ENCODE results near the gene ZNF3.
"Not testable (repeated sequence)": the region's sequence is repeated elsewhere in the genome, so short reads cannot be mapped to it uniquely, and the experiment has no call there.

The ZNF3 gene

DNA sequence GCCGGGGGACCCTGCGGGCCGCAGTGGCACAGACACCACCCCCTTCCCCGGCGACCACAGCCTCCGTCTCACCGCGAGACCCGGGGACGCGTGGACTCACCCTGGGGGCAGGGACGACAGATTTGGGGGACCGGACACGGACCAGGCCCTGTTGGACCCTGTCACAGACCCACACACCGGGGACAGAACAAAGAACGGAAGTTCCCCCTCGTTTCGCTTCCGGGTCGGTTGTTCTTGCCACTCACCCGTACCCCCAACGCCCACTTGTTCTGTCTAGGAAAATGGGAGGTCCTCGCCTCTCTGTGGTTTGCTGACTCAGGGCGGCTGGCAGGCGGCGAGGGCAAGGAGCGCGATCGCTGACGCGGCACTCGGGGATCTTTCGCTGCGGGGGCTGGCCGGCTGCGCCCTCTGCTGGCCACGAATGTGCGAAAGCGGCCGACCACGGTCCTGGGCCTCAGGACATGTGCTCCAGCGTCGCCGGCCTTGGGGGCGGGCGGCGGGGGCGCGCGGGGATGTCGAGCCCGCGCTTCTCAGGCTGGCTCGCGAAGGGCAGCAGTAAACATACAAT lies at the start of gene ZNF3:
Gene ZNF3 (minus strand): TSS at position 189 of the 568 bp plus-strand sequence. CDS start 4,366 bp downstream, outside the sequence.
- H3K9me3 ChIP-seq (ENCODE audit: insufficient read depth, low read depth, low read length) = no peaks in the 10 kb centered on the region
- peaks cover 16% of the 10 kb centered on the region for H3K4me1 ChIP-seq (ENCODE audit: insufficient read depth, low read length, poor library complexity, severe bottlenecking)
- peak within 1 kb of the TSS; percentile 60 for H2AFZ ChIP-seq (ENCODE audit: low read length)
- no peaks in the 10 kb centered on the region for H3K27me3 ChIP-seq (ENCODE audit: insufficient read depth, low read length, poor library complexity, severe bottlenecking)
- H3K36me3 ChIP-seq (ENCODE audit: insufficient read depth, low read length) = peaks cover 15% of the 10 kb centered on the region; the same call in 1 of the 2 replicates
- no peaks in the 10 kb centered on the region for H3F3A ChIP-seq (ENCODE audit: low read depth)
- peak within 1 kb of the TSS; percentile 95 for H3K4me3 ChIP-seq (ENCODE audit: low read length, poor library complexity, severe bottlenecking)
- H3K4me2 ChIP-seq (ENCODE audit: low read depth, low read length, poor library complexity, severe bottlenecking) = peak within 1 kb of the TSS; percentile 82
- TF ChIP-seq, protein P1, sequence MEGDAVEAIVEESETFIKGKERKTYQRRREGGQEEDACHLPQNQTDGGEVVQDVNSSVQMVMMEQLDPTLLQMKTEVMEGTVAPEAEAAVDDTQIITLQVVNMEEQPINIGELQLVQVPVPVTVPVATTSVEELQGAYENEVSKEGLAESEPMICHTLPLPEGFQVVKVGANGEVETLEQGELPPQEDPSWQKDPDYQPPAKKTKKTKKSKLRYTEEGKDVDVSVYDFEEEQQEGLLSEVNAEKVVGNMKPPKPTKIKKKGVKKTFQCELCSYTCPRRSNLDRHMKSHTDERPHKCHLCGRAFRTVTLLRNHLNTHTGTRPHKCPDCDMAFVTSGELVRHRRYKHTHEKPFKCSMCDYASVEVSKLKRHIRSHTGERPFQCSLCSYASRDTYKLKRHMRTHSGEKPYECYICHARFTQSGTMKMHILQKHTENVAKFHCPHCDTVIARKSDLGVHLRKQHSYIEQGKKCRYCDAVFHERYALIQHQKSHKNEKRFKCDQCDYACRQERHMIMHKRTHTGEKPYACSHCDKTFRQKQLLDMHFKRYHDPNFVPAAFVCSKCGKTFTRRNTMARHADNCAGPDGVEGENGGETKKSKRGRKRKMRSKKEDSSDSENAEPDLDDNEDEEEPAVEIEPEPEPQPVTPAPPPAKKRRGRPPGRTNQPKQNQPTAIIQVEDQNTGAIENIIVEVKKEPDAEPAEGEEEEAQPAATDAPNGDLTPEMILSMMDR (conservative IDR thresholded peaks at IDR 0.05; ENCODE audit: low read length) = peak; percentile 77
- TF ChIP-seq EZH2phosphoT487 (IDR thresholded peaks at IDR 0.05; ENCODE audit: borderline replicate concordance) = no peak
- peaks cover 42% of the 10 kb centered on the region for H4K20me1 ChIP-seq (ENCODE audit: insufficient read depth, low read length, poor library complexity, severe bottlenecking)
- peak within 1 kb of the TSS; percentile 97 for H3K9ac ChIP-seq (ENCODE audit: low read depth, low read length, poor library complexity, severe bottlenecking)
- no peaks in the 10 kb centered on the region for H3K9me2 ChIP-seq (replicated peaks; ENCODE audit: low read depth, low read length)
- H3K79me2 ChIP-seq (ENCODE audit: insufficient read depth, low read length) = peaks cover 46% of the 10 kb centered on the region

- peaks cover 7% of the 10 kb centered on the region; the same call in 1 of the 2 replicates for H3K79me2 ChIP-seq (ENCODE audit: insufficient read depth, low read length)
- no peaks in the 10 kb centered on the region for H3K36me3 ChIP-seq (ENCODE audit: insufficient read depth, low read length)
- peak overlapping the region; percentile 35 for H3K9ac ChIP-seq (ENCODE audit: low read depth, low read length, poor library complexity, severe bottlenecking)
- H3K4me2 ChIP-seq (ENCODE audit: low read depth, low read length, poor library complexity, severe bottlenecking) = peak overlapping the region; percentile 81
- H3K9me3 ChIP-seq (ENCODE audit: insufficient read depth, low read depth, low read length) = no peaks in the 10 kb centered on the region
- H3F3A ChIP-seq (ENCODE audit: low read depth) = no peaks in the 10 kb centered on the region
- no peaks in the 10 kb centered on the region for H3K27me3 ChIP-seq (ENCODE audit: insufficient read depth, low read length, poor library complexity, severe bottlenecking)
- peaks cover 12% of the 10 kb centered on the region for H3K4me1 ChIP-seq (ENCODE audit: insufficient read depth, low read length, poor library complexity, severe bottlenecking)
- no peaks in the 10 kb centered on the region for H4K20me1 ChIP-seq (ENCODE audit: insufficient read depth, low read length, poor library complexity, severe bottlenecking)
- peak overlapping the region; percentile 89 for H2AFZ ChIP-seq (ENCODE audit: low read length)
- TF ChIP-seq, protein P1 (conservative IDR thresholded peaks at IDR 0.05; ENCODE audit: low read length) = peak; percentile 76
- TF ChIP-seq EZH2phosphoT487 (IDR thresholded peaks at IDR 0.05; ENCODE audit: borderline replicate concordance) = no peak
- H3K9me2 ChIP-seq (replicated peaks; ENCODE audit: low read depth, low read length) = no peaks in the 10 kb centered on the region
- peak overlapping the region; percentile 66 for H3K4me3 ChIP-seq (ENCODE audit: low read length, poor library complexity, severe bottlenecking)
Observed at GRCh38 chr7:100130608-100131453, 49.3 kb upstream of the ZNF3 start.

DNA sequence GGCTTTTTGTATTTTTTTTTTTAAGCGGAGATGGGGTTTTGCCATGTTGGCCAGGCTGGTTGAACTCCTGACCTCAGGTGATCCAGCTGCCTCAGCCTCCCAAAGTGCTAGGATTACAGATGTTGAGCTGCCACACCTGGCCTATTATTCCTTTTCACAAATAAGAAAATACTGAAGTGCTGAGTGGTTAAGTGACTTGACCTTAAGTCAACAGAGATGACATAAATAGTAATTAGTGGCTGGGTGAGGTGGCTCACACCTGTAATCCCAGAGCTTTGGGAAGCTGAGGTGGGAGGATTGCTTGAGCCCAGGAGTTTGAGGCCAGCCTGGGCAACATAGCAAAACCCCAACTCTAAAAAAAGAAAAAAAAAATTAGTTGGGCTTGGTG lies 48.7 kb upstream of the ZNF3 start:
- not testable (repeated sequence) for H3K36me3 ChIP-seq (ENCODE audit: insufficient read depth, low read length); H3K4me3 ChIP-seq (ENCODE audit: low read length, poor library complexity, severe bottlenecking); H3K9me2 ChIP-seq (replicated peaks; ENCODE audit: low read depth, low read length); H3K9ac ChIP-seq (ENCODE audit: low read depth, low read length, poor library complexity, severe bottlenecking); H3K4me2 ChIP-seq (ENCODE audit: low read depth, low read length, poor library complexity, severe bottlenecking); H3K27me3 ChIP-seq (ENCODE audit: insufficient read depth, low read length, poor library complexity, severe bottlenecking); H2AFZ ChIP-seq (ENCODE audit: low read length); H3F3A ChIP-seq (ENCODE audit: low read depth); H3K9me3 ChIP-seq (ENCODE audit: insufficient read depth, low read depth, low read length); H4K20me1 ChIP-seq (ENCODE audit: insufficient read depth, low read length, poor library complexity, severe bottlenecking)
- Histone ChIP-seq H3K4me1 (ENCODE audit: insufficient read depth, low read length, poor library complexity, severe bottlenecking) (peaks cover 17% of the 10 kb centered on the region), H3K79me2 (ENCODE audit: insufficient read depth, low read length) (peaks cover 13% of the 10 kb centered on the region)
